ENCODE results near the gene ANXA8. TPM values are rescaled to one million over a fixed set of nuclear protein-coding genes. Genes with fewer than 3 reads are reported as not detected.

ANXA8 gene
- total and polyA plus RNA-seq, 2 of the 13 experiments (the other 11 are each of a cell fraction or from before 2014, with no cell fraction given), result not detected

GRCh38 chr10:47421057-47421952, 62.6 kb downstream of the ANXA8 start (continued):
- TF ChIP-seq ZBTB25 (CRISPR knock-in tag; IDR thresholded peaks at IDR 0.05), result no peak
- no peak for TF ChIP-seq ZNF605 (CRISPR knock-in tag; IDR thresholded peaks at IDR 0.05)
- no peak for TF ChIP-seq RNF219 (CRISPR knock-in tag; IDR thresholded peaks at IDR 0.05)
- TF ChIP-seq ATM (IDR thresholded peaks at IDR 0.05; ENCODE audit: borderline replicate concordance), result no peak
- no peak for TF ChIP-seq HMGXB3 (CRISPR knock-in tag; IDR thresholded peaks at IDR 0.05; ENCODE audit: borderline replicate concordance)
- TF ChIP-seq HDAC6 (IDR thresholded peaks at IDR 0.05; ENCODE audit: low read depth, low read length), result no peak
- TF ChIP-seq GTF3A (CRISPR knock-in tag; conservative IDR thresholded peaks at IDR 0.05), result no peak
- TF ChIP-seq NR1H2 (CRISPR knock-in tag; IDR thresholded peaks at IDR 0.05; ENCODE audit: borderline replicate concordance, low read depth), result no peak
- TF ChIP-seq ZNF552 (CRISPR knock-in tag; IDR thresholded peaks at IDR 0.05; ENCODE audit: borderline replicate concordance), result no peak
- TF ChIP-seq RFX5 (IDR thresholded peaks at IDR 0.05; ENCODE audit: low read depth, low read length), result no peak
- TF ChIP-seq SATB2 (CRISPR knock-in tag; IDR thresholded peaks at IDR 0.05), result no peak
